ENCODE results near the gene ABRACL.

Gene ABRACL

GRCh38 chr6:139007428-139007827, 21.1 kb upstream of the ABRACL start:
- no peak overlapping the region for H3K27ac ChIP-seq
- no peaks in the 10 kb centered on the region for H3K36me3 ChIP-seq
- no peaks in the 10 kb centered on the region for H3K9me3 ChIP-seq
- H3K27me3 ChIP-seq, result no peaks in the 10 kb centered on the region
- no peak for TF ChIP-seq CTCF (IDR thresholded peaks at IDR 0.05)
- H3K4me1 ChIP-seq (ENCODE audit: control insufficient read depth in 1 of 2, insufficient read depth in 1 of 2, low read depth in 1 of 2, low read length in 1 of 2), result no peaks in the 10 kb centered on the region
- H3K4me3 ChIP-seq (ENCODE audit: low read depth in 1 of 2, low read length in 1 of 2), result no peak overlapping the region

GRCh38 chr6:139008117-139008516, 20.4 kb upstream of the ABRACL start:
- Histone ChIP-seq H3K4me3 (ENCODE audit: low read depth in 1 of 2, low read length in 1 of 2) (no peak overlapping the region), H3K27me3 (no peaks in the 10 kb centered on the region), H3K36me3 (no peaks in the 10 kb centered on the region), H3K27ac (no peak overlapping the region), H3K4me1 (ENCODE audit: control insufficient read depth in 1 of 2, insufficient read depth in 1 of 2, low read depth in 1 of 2, low read length in 1 of 2) (no peaks in the 10 kb centered on the region), H3K9me3 (no peaks in the 10 kb centered on the region)
- TF ChIP-seq CTCF (IDR thresholded peaks at IDR 0.05), result no peak

- TF ChIP-seq CTCF (IDR thresholded peaks at IDR 0.05), result no peak
Measured at GRCh38 chr6:139010674-139011073, 17.9 kb upstream of the ABRACL start.

GRCh38 chr6:139011980-139012379, 16.6 kb upstream of the ABRACL start:
- TF ChIP-seq CTCF (IDR thresholded peaks at IDR 0.05), result no peak
- H3K36me3 ChIP-seq, result no peaks in the 10 kb centered on the region
- no peaks in the 10 kb centered on the region for H3K4me1 ChIP-seq (ENCODE audit: control insufficient read depth in 1 of 2, insufficient read depth in 1 of 2, low read depth in 1 of 2, low read length in 1 of 2)
- no peaks in the 10 kb centered on the region for H3K27me3 ChIP-seq
- no peak overlapping the region for H3K27ac ChIP-seq
- no peak overlapping the region for H3K4me3 ChIP-seq (ENCODE audit: low read depth in 1 of 2, low read length in 1 of 2)
- no peaks in the 10 kb centered on the region for H3K9me3 ChIP-seq

More at GRCh38 chr6:139010674-139011073, 17.9 kb upstream of the ABRACL start:
- H3K27me3 ChIP-seq, result no peaks in the 10 kb centered on the region
- H3K27ac ChIP-seq, result no peak overlapping the region
- H3K36me3 ChIP-seq, result no peaks in the 10 kb centered on the region
- no peak overlapping the region for H3K4me3 ChIP-seq (ENCODE audit: low read depth in 1 of 2, low read length in 1 of 2)
- H3K4me1 ChIP-seq (ENCODE audit: control insufficient read depth in 1 of 2, insufficient read depth in 1 of 2, low read depth in 1 of 2, low read length in 1 of 2), result no peaks in the 10 kb centered on the region
- H3K9me3 ChIP-seq, result no peaks in the 10 kb centered on the region

- H3K9me3 ChIP-seq, result no peaks in the 10 kb centered on the region
- no peaks in the 10 kb centered on the region for H3K36me3 ChIP-seq
- H3K27ac ChIP-seq, result no peak overlapping the region
- TF ChIP-seq CTCF (IDR thresholded peaks at IDR 0.05), result no peak
- H3K4me3 ChIP-seq (ENCODE audit: low read depth in 1 of 2, low read length in 1 of 2), result no peak overlapping the region
- H3K4me1 ChIP-seq (ENCODE audit: control insufficient read depth in 1 of 2, insufficient read depth in 1 of 2, low read depth in 1 of 2, low read length in 1 of 2), result no peaks in the 10 kb centered on the region
- no peaks in the 10 kb centered on the region for H3K27me3 ChIP-seq
Measured at GRCh38 chr6:139013185-139013800, 15.3 kb upstream of the ABRACL start.
